Stimulated activated CD8-positive, alpha-beta memory T cell treated with anti-CD3 and anti-CD28 coated beads, Interleukin-7, amount 100 ng/mL, for 4 hours (primary cell): ENCODE data around the gene SLC46A1.
"Not testable (repeated sequence)": the region's sequence is repeated elsewhere in the genome, so short reads cannot be mapped to it uniquely, and the experiment has no call there.

ENCODE experiments used
- DNase-seq, 2 donors: peaks; one replicate each; pipeline ENCODE4 v3.0.0-alpha.2; 2020; ENCODE audit warnings: low read depth in 2 of 2

SLC46A1 gene

DNA sequence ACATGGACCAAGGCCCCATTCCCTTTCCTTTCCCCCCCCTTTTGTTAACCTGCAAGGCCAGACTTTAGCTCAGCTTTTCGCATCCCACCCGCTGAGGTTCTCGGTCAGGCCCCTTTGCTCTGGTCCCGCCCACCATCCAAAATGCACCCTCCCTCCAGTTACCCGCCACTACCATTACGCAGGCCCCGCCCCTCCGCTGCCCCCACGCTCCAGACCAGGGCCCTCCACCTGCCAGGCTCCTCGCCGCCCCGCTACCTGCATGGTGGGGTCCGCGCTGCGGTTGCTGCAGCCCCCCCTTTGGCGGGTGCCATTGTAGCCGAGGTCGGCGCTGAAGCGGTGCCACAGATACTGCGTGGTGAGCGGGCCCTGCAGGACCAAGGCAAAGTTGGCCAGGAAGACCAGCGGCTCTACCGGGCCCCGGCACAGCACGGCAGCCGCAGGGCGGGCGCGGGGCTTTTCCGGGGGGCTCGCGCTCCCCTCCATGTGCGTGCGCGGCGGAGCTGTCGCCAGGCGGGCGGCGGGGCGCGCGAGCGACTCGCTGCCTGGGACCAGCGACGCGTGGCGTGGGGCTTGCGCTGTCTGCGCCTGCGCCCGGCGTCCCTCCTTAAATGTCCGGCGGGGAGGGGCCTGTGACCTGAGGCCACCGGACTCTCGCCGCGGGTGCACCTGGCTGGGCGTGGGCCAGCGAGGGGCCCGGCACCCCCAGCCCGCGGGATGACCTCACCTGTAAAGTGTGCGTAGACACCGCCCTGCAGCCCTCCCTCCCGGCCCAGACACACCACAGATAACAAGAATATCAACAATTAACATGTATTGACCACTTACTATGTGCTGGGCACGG lies at the start of gene SLC46A1:
Gene SLC46A1, minus strand, starts transcription at position 581 of the 841 bp plus-strand sequence. Its CDS starts 98 bp downstream, at position 483.
- peak; percentile 16 to 55 for DNase-seq

- no peak for DNase-seq
These were observed 43.8 kb upstream of the SLC46A1 start for GRCh38 chr17:28449859-28450258.

- no peak for DNase-seq
These were observed 41.4 kb upstream of the SLC46A1 start for GRCh38 chr17:28447396-28447760.

GRCh38 chr17:28446716-28447395 lies 40.8 kb upstream of the SLC46A1 start:
- no peak for DNase-seq

- DNase-seq = no peak
These were observed 38.1 kb upstream of the SLC46A1 start for GRCh38 chr17:28443901-28444638.

DNA sequence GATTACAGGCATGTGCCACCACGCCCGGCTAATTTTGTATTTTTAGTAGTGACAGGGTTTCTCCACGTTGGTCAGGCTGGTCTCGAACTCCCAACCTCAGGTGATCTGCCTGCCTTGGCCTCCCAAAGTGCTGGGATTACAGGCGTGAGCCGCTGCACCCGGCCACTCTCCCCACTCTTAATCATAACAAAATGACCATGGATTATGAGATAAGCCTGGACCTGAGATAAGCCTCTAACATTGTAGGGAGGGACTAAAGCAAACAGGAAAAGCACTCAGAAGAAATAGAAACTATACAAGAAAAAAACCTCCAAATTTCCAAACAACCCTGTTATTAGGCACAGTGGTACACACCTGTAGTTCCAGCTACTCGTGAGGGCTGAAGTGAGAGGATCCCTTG lies 28.3 kb upstream of the SLC46A1 start:
- DNase-seq = not testable (repeated sequence)

DNA sequence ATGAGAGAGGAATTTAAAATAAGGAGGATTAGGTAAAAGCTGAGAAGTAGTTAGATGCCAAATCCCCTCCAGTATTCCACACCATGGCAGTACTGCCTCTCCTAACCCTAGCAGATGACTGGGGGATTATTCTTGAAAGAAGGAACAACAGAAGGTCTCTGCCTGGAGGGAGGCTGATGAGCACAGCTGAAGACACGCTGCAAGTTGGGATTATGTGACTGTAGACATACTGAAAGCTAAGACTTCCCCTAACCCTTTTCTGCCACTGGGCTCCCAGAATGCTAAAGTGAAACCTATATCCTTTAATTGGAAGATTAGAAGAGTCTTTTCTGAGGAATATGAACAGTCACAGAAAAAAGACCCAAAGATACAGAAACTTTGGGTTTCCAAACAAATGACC lies 27.7 kb upstream of the SLC46A1 start:
- DNase-seq = no peak

DNA sequence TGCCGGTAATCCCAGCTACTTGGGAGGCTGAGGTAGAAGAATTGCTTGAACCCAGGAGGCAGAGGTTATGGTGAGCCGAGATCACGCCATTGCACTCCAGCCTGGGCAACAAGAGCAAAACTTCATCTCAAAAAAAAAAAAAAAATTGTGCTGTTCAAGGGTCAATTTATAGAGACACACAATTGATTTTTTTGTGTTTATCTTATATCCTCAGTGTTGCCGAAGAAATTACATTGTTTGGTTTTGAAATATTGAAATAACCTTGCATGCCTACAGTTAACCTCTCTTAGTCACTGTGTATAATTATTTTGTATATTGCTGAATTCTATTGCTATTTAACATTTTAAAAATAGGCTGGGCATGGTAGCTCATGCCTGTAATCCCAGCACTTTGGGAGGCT lies 22.0 kb upstream of the SLC46A1 start:
- not testable (repeated sequence) for DNase-seq

GRCh38 chr17:28427371-28427770 lies 21.4 kb upstream of the SLC46A1 start:
- no peak for DNase-seq

DNA sequence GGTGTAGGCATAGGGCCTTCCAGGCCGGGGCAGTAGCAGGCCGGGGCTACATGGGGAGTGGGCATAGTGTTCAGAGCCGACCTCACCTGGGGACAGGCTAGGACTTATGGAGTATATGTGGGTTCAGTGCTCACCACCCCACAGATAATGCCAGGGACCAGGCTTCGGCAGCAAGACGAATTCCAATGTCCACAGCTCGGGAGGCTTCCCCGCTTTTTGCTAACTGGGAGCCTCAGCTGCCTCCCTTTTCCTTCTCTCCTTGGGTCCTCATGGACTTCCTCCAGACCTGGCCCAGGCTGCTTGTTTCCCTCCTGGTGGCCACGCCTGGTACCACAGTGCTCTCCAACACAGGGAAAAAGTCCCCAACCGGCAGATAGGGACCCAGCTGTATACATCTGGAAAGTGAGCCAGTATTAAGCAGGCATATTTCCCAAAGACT lies 20.1 kb upstream of the SLC46A1 start:
- DNase-seq = no peak

DNA sequence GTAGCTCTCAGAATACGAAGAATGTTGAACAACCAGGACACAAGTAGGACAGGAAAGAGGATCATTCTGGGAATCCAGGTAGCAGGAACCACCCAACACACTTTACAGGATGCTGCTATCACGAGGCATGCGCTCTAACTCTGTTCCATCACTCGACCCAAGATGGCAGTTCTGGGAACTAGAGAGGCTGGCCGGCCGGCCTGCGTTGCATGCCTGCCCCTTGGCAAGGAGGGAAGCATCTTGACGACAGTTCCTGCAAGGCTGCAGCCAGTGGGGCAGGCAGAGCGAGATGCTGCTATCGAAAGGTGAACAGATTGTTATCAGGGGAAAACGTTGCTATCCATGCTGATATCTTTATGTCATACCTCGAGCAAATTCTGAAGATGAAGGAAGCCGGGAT lies 19.2 kb upstream of the SLC46A1 start:
- DNase-seq = no peak

- DNase-seq = no peak
These were observed 15.8 kb upstream of the SLC46A1 start for GRCh38 chr17:28421787-28422305.

- peak; percentile 21 to 31 for DNase-seq
These were observed 10.8 kb upstream of the SLC46A1 start for GRCh38 chr17:28416703-28417311.

DNA sequence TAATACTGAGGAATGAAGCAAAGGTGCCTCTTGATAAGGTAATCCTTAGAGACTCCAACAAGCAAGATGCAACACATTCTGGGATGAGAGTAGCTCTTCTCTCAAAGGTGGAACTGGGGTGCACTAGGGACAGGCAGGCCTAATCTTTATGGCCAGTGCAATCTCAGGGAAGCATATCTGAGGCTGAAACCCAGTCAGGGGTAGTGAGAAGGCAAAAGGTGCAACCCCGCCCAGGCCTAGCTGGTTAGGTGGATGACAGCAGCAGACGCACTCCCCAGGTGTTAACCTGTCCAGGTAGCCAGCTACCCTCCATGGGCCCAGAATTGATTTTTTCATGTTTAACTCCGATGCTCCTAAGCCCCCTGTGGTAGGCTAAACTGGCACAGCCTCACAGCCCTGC lies 9.9 kb upstream of the SLC46A1 start:
- DNase-seq = no peak

- no peak for DNase-seq
These were observed 7.8 kb upstream of the SLC46A1 start for GRCh38 chr17:28413804-28414203.

- DNase-seq = no peak
These were observed 6.1 kb upstream of the SLC46A1 start for GRCh38 chr17:28412099-28412498.

DNA sequence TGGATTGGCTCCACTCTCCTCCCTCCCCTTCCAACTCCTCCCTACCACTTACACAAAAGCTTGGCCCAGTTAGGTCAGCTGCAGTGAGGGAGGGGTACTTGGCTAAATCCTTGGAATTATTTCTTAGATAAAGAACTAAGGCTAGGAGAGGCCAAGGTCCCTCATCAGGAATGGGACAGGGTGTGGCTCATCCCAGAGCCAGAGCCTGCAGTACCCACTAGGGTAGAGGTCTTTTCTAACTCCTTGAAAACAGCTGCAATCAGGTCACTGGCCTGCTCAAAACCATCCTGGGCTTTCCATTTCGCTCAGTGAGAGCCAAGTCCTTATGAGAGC lies 1.9 kb upstream of the SLC46A1 start:
- no peak for DNase-seq

- no peak for DNase-seq
These were observed 1.3 kb upstream of the SLC46A1 start for GRCh38 chr17:28407130-28407973.

- DNase-seq = no peak
These were observed 432 bp upstream of the SLC46A1 start for GRCh38 chr17:28406473-28406814.

- DNase-seq = no peak
These were observed 1.0 kb downstream of the SLC46A1 start for GRCh38 chr17:28404812-28405570.
